DND-41 (cell line): ENCODE measurements around the gene FBXL2.

Source experiments
- ATAC-seq: fragments of 200-7000 bp; cut with Tn5 transposase; 3 replicates; pipeline ENCODE4 v1.9.1; 2021; ENCODE audit warnings: low read depth; ENCODE audit not compliant: insufficient read depth
- DNase-seq: peaks from one replicate; pipeline ENCODE4 v3.0.0-alpha.2; 2020
- H2AFZ ChIP-seq: 2 replicates; pipeline ENCODE4 v1.6.0; 2012; ENCODE audit warnings: low read depth, low read length
- H3K27ac ChIP-seq: 2 replicates; pipeline ENCODE4 v1.5.1; 2012; ENCODE audit warnings: low read length, inconsistent platforms
- H3K27me3 ChIP-seq: fragments of 200-600 bp; sonication (generic); 2 replicates; pipeline ENCODE4 v1.6.0; 2012; ENCODE audit warnings: low read length, mild to moderate bottlenecking, inconsistent platforms; ENCODE audit not compliant: insufficient read depth, poor library complexity
- H3K36me3 ChIP-seq: 2 replicates; pipeline ENCODE4 v1.5.1; 2012; ENCODE audit warnings: low read length, inconsistent platforms; ENCODE audit not compliant: insufficient read depth
- H3K4me1 ChIP-seq: 2 replicates; pipeline ENCODE4 v1.5.1; 2012; ENCODE audit warnings: mild to moderate bottlenecking, low read length; ENCODE audit not compliant: insufficient read depth
- H3K4me2 ChIP-seq: 2 replicates; pipeline ENCODE4 v1.6.0; 2012; ENCODE audit warnings: mild to moderate bottlenecking, moderate library complexity, low read length, inconsistent platforms; ENCODE audit not compliant: insufficient read depth
- H3K4me3 ChIP-seq, 2 experiments: fragments of 200-600 bp in 1 of 2; shearing (Covaris generic) in 1 of 2; 2 replicates each; pipeline ENCODE4 v1.5.1; 2012 to 2016; ENCODE audit warnings: inconsistent platforms in 2 of 2, low read length in 2 of 2, mild to moderate bottlenecking in 2 of 2, low read depth in 1 of 2, moderate library complexity in 1 of 2
- H3K79me2 ChIP-seq: 2 replicates; pipeline ENCODE4 v1.6.0; 2012; ENCODE audit warnings: low read length, inconsistent platforms; ENCODE audit not compliant: insufficient read depth
- H3K9ac ChIP-seq: 2 replicates; pipeline ENCODE4 v1.6.0; 2012; ENCODE audit warnings: low read depth, mild to moderate bottlenecking, inconsistent platforms, low read length, moderate library complexity
- H3K9me3 ChIP-seq: 2 replicates; pipeline ENCODE4 v1.5.1; 2012; ENCODE audit warnings: low read length, moderate library complexity, mild to moderate bottlenecking, inconsistent platforms; ENCODE audit not compliant: insufficient read depth, severe bottlenecking
- H4K20me1 ChIP-seq: 2 replicates; pipeline ENCODE4 v1.6.0; 2012; ENCODE audit warnings: low read length; ENCODE audit not compliant: insufficient read depth
- CTCF ChIP-seq: IDR thresholded peaks from 2 replicates; pipeline ENCODE4 v1.5.1; 2012; ENCODE audit warnings: borderline replicate concordance, low read length, moderate library complexity, mild to moderate bottlenecking; ENCODE audit not compliant: poor library complexity, severe bottlenecking; ENCODE audit errors: extremely low read depth
- EZH2 ChIP-seq: IDR thresholded peaks from 3 replicates; pipeline ENCODE4 v1.6.1; 2012; ENCODE audit warnings: borderline replicate concordance, low read depth, mild to moderate bottlenecking, moderate library complexity, low read length, inconsistent platforms; ENCODE audit not compliant: severe bottlenecking

The FBXL2 gene

DNA sequence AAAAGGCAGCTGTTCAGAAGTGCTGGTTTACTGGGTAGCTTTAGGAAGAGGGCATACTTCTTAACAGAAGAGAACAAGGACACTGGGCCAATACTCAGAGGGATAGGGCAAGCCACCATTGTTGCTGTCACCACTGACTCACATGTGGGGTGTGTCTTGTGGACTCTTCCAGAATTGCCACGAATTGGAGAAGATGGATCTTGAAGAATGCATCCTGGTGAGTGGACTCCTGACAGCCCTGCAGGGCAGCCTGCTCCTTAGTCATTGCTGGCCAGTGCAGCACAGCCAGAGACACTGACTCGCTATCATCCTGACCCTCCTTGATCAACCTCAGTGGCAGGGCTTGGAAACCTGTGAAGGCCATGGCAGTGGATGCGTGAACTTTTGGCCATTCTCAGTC, 100.7 kb downstream of the FBXL2 start:
- Histone ChIP-seq H2AFZ (no peak overlapping the region), H3K9me3 (no peaks in the 10 kb centered on the region), H3K27me3 (no peaks in the 10 kb centered on the region), H3K36me3 (no peaks in the 10 kb centered on the region), H3K4me2 (no peak overlapping the region), H3K9ac (no peak overlapping the region), H3K79me2 (no peaks in the 10 kb centered on the region), H3K4me1 (no peaks in the 10 kb centered on the region), H4K20me1 (no peaks in the 10 kb centered on the region), H3K4me3 (no peak overlapping the region), H3K27ac (no peak overlapping the region)
- TF ChIP-seq CTCF (no peak), EZH2 (no peak)
- no peak for DNase-seq
- no peak for ATAC-seq

DNA sequence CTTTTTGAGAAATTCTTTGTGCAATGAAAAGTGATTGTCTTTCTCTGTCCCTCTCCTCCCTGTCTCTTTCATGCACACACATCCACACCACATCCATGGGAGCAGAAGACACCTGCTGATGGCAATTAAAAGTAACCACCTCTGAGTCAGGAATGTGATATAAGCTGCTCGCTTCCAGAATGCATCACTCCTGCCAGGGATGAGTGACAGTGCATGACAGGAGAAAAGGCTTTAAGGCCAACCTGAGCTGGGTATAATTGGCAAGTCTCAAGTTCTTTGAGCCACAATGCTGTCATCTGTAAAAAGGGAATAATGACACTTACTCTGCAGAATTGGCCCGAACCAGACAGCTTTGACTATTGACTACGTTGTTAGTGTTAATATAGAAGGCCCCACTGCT, 103.4 kb downstream of the FBXL2 start:
- no peak overlapping the region for H3K4me3 ChIP-seq
- H3K27me3 ChIP-seq = no peaks in the 10 kb centered on the region
- DNase-seq (no peak), ATAC-seq (no peak)
- no peak for TF ChIP-seq EZH2
- no peak for TF ChIP-seq CTCF
- H3K79me2 ChIP-seq = no peaks in the 10 kb centered on the region
- H3K27ac ChIP-seq = no peak overlapping the region
- no peaks in the 10 kb centered on the region for H4K20me1 ChIP-seq
- no peaks in the 10 kb centered on the region for H3K4me1 ChIP-seq
- no peak overlapping the region for H2AFZ ChIP-seq
- no peaks in the 10 kb centered on the region for H3K9me3 ChIP-seq
- H3K36me3 ChIP-seq = 0 out of 2 replicates have a peak, but pooled peaks cover 3% of the 10 kb centered on the region
- H3K9ac ChIP-seq = no peak overlapping the region
- no peak overlapping the region for H3K4me2 ChIP-seq

DNA sequence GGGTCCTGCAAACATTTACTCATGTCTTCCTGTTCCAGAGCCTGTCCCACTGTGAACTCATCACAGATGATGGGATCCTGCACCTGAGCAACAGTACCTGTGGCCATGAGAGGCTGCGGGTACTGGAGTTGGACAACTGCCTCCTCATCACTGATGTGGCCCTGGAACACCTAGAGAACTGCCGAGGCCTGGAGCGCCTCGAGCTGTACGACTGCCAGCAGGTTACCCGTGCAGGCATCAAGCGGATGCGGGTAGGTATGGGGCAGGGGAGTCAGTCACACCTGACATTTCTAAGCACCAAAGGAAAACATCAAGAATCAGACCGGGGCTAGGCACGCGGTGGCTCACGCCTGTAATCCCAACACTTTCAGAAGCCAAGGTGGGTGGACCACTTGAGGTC, 106.7 kb downstream of the FBXL2 start:
- no peak for ATAC-seq
- Histone ChIP-seq H3K4me1 (no peaks in the 10 kb centered on the region), H3K36me3 (peaks cover 21% of the 10 kb centered on the region; the same call in 1 of the 2 replicates), H2AFZ (no peak overlapping the region), H3K27ac (no peak overlapping the region), H3K4me3 (no peak overlapping the region), H4K20me1 (no peaks in the 10 kb centered on the region), H3K9ac (no peak overlapping the region), H3K79me2 (no peaks in the 10 kb centered on the region), H3K27me3 (no peaks in the 10 kb centered on the region), H3K4me2 (no peak overlapping the region), H3K9me3 (no peaks in the 10 kb centered on the region)
- DNase-seq = no peak
- TF ChIP-seq EZH2 (no peak), CTCF (no peak)

- no peaks in the 10 kb centered on the region for H3K4me1 ChIP-seq
- H2AFZ ChIP-seq = no peak overlapping the region
- no peaks in the 10 kb centered on the region for H3K27me3 ChIP-seq
- H3K4me2 ChIP-seq = no peak overlapping the region
- peak; percentile 81 for ATAC-seq
- TF ChIP-seq CTCF = no peak
- no peak for TF ChIP-seq EZH2
- H3K27ac ChIP-seq = no peak overlapping the region
- no peaks in the 10 kb centered on the region for H3K79me2 ChIP-seq
- H3K9me3 ChIP-seq = no peaks in the 10 kb centered on the region
- peak; percentile 55 for DNase-seq
- H4K20me1 ChIP-seq = no peaks in the 10 kb centered on the region
- no peak overlapping the region for H3K9ac ChIP-seq
- no peak overlapping the region for H3K4me3 ChIP-seq
- peaks cover 33% of the 10 kb centered on the region for H3K36me3 ChIP-seq
These were observed 108.2 kb downstream of the FBXL2 start for GRCh38 chr3:33385423-33385822.
